Fibroblast of the conjunctiva (primary cell): ENCODE measurements around the gene DENND1C.

ENCODE experiments used
- DNase-seq: peaks from one replicate; pipeline ENCODE4 v3.0.0-alpha.2; 2010; ENCODE audit warnings: low read depth

The DENND1C gene

DNA sequence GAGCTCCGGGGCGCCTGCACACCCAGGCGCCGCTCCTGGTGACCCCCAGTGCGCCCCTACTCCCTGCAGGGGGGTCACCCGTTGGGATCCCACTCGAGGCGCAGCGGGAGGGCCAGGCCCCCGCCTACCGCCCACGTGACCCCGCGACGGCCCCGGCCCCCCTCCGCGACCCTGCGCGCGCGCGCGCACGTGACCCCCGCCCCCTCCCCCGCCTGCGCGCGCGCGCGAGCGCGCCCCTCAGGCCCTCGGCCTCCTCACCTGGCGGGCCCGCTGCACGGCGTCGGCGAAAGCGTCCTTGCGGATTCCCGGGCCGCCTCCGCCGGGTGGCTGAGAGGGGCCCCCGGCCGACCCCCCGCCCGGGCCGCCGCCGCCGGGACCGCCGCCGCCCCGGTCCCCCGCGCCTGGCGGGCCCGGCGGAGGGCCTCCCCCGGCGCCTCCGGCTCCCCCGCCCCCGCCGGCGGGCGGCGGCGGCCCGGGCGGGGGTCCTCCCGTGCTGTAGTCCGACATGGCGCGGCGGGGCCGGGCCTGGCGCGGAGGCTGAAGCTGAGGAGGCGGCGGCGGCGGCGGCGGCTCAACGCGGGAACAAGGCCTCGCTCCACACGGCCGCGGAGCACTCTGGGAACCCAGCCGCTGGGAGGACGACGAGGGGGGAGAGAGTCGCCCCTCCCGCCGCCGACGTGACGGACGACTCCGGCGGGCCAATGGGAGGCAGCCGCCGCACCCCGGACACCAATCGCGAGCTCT is 57.2 kb downstream of the DENND1C start, which contains the start of gene KHSRP:
KHSRP (minus strand) TSS at position 617 of the 744 bp plus-strand sequence; CDS start at position 507, 110 bp downstream.
- DNase-seq: no peak

DNA sequence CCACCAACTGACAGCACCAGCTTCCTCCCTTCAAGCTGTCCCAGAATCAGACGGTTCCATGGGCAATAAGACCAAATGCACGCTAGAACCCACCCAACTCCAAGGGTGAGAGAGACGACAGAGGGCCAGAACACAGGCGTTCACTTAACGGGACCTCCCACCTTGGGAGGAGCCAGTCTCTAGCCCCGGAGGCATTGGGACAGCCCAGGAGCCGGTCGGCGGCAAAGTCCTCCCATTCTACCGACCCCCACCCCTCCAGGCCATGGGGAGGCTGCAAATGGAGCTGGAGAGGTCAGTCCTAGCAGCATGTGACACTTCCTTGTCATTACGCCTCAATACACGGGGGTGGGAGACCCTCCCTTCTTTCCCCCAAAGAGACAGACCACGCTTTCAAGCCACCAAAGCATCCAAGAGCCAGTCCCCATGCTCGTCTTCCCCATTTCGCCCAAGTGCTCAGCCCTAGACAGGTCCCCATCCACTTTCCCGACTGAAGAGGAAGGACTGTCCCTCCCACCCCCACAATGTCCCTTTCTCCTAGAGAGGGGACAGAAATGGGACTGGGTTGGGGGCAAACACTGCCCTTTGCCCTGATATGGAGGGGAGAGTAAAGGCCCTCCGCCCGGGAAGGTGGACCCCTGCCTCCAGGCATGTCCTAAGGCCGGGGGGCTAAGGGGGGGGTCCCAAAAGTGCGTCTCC is 57.9 kb downstream of the DENND1C start:
- peak; percentile 20 for DNase-seq

- DNase-seq: no peak
Measured at GRCh38 chr19:6421075-6422014, 60.2 kb downstream of the DENND1C start.

DNA sequence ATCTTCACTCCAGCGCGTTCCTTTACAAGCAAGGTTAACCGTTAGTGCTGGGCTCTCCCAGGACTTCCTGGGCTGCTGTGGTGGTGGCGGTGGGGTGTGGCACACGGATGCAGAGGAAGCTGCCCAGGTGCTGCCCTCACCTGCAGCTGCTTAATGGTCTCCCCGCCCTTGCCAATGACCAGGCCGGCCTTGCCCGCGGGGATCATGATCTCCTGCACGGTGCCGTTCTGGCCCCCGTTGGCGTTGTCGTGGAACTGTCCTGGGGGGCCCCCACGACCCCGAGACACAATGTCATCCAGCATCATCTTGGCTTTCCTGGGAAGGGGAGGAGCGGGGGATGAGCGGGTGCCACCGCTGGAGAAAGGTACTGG is 63.0 kb downstream of the DENND1C start:
- DNase-seq: no peak

GRCh38 chr19:6417713-6418561 is 63.6 kb downstream of the DENND1C start:
- no peak for DNase-seq
